ENCODE results near the gene GARIN1A. TPM values are rescaled to one million over a fixed set of nuclear protein-coding genes. Genes with fewer than 3 reads are reported as not detected.

The GARIN1A gene
- total and polyA plus RNA-seq, 2 of the 8 experiments (the other 6 are each of a cell fraction or from before 2014, with no cell fraction given), result 0.34 TPM; not detected in 1

DNA sequence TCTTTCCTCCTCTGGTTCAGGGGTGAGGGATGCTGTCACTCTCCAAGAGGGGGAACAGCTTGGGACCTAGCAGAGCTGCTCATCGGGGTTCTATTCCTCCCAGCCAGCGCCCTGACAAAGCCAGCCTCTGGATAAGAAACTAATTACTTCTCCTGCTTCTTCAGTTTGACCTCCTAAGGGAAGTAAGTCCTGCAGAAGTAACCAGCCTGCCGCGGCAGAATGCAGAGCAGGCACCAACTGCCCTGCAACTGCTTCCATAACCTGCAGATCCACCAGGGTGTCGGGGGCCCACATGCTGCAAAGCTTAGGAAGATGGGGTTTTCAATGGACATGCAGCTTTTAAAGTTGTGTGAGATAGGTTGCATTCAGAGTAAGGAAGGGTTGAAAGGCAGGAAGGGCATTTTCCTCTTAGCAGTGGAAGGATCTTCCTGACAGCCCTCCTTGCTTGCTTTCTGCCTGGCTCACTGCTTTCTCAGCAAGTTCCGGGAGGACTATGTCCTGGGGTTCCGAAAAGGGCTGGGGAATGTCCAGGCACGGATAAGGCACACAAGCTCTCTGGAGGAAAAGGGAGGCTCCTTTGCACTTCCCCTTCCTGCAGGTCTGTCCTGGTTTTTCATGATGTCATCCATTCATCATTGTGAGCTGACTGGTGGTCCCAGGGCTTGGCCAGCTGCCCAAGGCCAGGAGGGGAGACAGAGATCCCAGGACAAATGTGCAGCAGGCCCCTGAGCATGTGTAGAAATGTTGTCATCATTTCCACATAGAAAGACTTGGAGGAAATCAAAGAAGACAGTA lies 42.8 kb downstream of the GARIN1A start (continued):
- TF ChIP-seq CHD7 (IDR thresholded peaks at IDR 0.05; ENCODE audit: insufficient replicate concordance, low read length) (no peak), TCF12 (IDR thresholded peaks at IDR 0.05; ENCODE audit: low read depth, low read length) (no peak), POLR2AphosphoS5 (IDR thresholded peaks at IDR 0.05; ENCODE audit: low read depth, low read length) (no peak), KDM1A (IDR thresholded peaks at IDR 0.05; ENCODE audit: borderline replicate concordance, low read length) (no peak), JUN (IDR thresholded peaks at IDR 0.05; ENCODE audit: low read depth, low read length) (no peak), EZH2 (IDR thresholded peaks at IDR 0.05; ENCODE audit: low read depth, low read length, severe bottlenecking) (no peak), RFX5 (IDR thresholded peaks at IDR 0.05; ENCODE audit: borderline replicate concordance, low read depth, low read length) (no peak), SRF (IDR thresholded peaks at IDR 0.05; ENCODE audit: low read depth, low read length) (no peak), CREB1 (IDR thresholded peaks at IDR 0.05) (no peak), BCL11A (IDR thresholded peaks at IDR 0.05; ENCODE audit: low read depth in 2 of 2, low read length in 2 of 2) (no peak), BRCA1 (IDR thresholded peaks at IDR 0.05; ENCODE audit: low read depth, low read length) (no peak)

Measured in H1 (cell line).